ENCODE results near the gene PLBD1.
A peak's percentile ranks its signal among the peaks of the same experiment; 100 is the strongest.

PLBD1 gene

GRCh38 chr12:14588571-14588970, 20.9 kb upstream of the PLBD1 start:
- TF ChIP-seq, protein P1, sequence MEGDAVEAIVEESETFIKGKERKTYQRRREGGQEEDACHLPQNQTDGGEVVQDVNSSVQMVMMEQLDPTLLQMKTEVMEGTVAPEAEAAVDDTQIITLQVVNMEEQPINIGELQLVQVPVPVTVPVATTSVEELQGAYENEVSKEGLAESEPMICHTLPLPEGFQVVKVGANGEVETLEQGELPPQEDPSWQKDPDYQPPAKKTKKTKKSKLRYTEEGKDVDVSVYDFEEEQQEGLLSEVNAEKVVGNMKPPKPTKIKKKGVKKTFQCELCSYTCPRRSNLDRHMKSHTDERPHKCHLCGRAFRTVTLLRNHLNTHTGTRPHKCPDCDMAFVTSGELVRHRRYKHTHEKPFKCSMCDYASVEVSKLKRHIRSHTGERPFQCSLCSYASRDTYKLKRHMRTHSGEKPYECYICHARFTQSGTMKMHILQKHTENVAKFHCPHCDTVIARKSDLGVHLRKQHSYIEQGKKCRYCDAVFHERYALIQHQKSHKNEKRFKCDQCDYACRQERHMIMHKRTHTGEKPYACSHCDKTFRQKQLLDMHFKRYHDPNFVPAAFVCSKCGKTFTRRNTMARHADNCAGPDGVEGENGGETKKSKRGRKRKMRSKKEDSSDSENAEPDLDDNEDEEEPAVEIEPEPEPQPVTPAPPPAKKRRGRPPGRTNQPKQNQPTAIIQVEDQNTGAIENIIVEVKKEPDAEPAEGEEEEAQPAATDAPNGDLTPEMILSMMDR (IDR thresholded peaks at IDR 0.05; ENCODE audit: insufficient read depth, low read length, poor library complexity, severe bottlenecking) = no peak
- no peak for TF ChIP-seq EZH2phosphoT487 (conservative IDR thresholded peaks at IDR 0.05; ENCODE audit: low read length)
- Histone ChIP-seq H3K79me2 (ENCODE audit: insufficient read depth, low read length) (no peaks in the 10 kb centered on the region), H3K9me3 (ENCODE audit: insufficient read depth, low read length) (no peaks in the 10 kb centered on the region), H3K4me3 (ENCODE audit: insufficient read depth, low read length, poor library complexity, severe bottlenecking) (no peak overlapping the region), H3K4me2 (ENCODE audit: low read depth, low read length, poor library complexity, severe bottlenecking) (no peak overlapping the region), H3K9ac (ENCODE audit: low read length) (no peak overlapping the region), H3K9me2 (replicated peaks; ENCODE audit: insufficient read depth, low read length) (no peaks in the 10 kb centered on the region), H4K20me1 (ENCODE audit: low read depth, low read length) (no peaks in the 10 kb centered on the region), H3K27ac (ENCODE audit: low read depth, low read length) (no peak overlapping the region), H2AFZ (ENCODE audit: low read depth, low read length, severe bottlenecking) (no peak overlapping the region), H3K27me3 (ENCODE audit: low read length) (no peaks in the 10 kb centered on the region), H3K36me3 (ENCODE audit: low read length) (no peaks in the 10 kb centered on the region), H3F3A (ENCODE audit: insufficient read depth) (no peaks in the 10 kb centered on the region)

DNA sequence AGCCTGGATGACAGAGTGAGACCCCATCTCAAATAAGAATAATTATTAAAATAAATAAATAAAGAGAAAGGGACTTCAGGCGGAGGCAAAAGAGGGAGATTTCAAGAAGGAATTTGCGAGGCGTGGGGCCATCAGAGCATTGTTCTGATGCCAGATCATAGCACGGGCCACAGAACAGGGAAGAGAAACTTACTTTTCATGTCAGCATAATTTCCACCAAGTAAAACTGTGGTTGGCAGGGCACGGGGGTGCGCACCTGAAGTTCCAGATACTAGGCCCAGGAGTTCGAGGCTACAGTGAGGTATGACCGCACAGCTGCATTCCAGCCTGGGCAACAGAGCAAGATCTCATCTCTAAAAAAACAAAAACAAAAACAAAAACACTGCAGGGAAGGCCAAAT, 11.0 kb upstream of the PLBD1 start:
- no peak overlapping the region for H3K9ac ChIP-seq (ENCODE audit: low read length)
- H3K79me2 ChIP-seq (ENCODE audit: insufficient read depth, low read length) = no peaks in the 10 kb centered on the region
- peak overlapping the region; percentile 69; the same call in 1 of the 2 replicates for H3K27ac ChIP-seq (ENCODE audit: low read depth, low read length)
- no peak overlapping the region for H3K4me2 ChIP-seq (ENCODE audit: low read depth, low read length, poor library complexity, severe bottlenecking)
- H2AFZ ChIP-seq (ENCODE audit: low read depth, low read length, severe bottlenecking) = no peak overlapping the region
- no peaks in the 10 kb centered on the region for H3K36me3 ChIP-seq (ENCODE audit: low read length)
- no peaks in the 10 kb centered on the region for H3K9me3 ChIP-seq (ENCODE audit: insufficient read depth, low read length)
- peaks cover 13% of the 10 kb centered on the region for H3F3A ChIP-seq (ENCODE audit: insufficient read depth)
- H3K9me2 ChIP-seq (replicated peaks; ENCODE audit: insufficient read depth, low read length) = no peaks in the 10 kb centered on the region
- H3K27me3 ChIP-seq (ENCODE audit: low read length) = no peaks in the 10 kb centered on the region
- TF ChIP-seq, protein P1 (IDR thresholded peaks at IDR 0.05; ENCODE audit: insufficient read depth, low read length, poor library complexity, severe bottlenecking) = no peak
- TF ChIP-seq EZH2phosphoT487 (conservative IDR thresholded peaks at IDR 0.05; ENCODE audit: low read length) = no peak
- H4K20me1 ChIP-seq (ENCODE audit: low read depth, low read length) = no peaks in the 10 kb centered on the region
- H3K4me3 ChIP-seq (ENCODE audit: insufficient read depth, low read length, poor library complexity, severe bottlenecking) = no peak overlapping the region

DNA sequence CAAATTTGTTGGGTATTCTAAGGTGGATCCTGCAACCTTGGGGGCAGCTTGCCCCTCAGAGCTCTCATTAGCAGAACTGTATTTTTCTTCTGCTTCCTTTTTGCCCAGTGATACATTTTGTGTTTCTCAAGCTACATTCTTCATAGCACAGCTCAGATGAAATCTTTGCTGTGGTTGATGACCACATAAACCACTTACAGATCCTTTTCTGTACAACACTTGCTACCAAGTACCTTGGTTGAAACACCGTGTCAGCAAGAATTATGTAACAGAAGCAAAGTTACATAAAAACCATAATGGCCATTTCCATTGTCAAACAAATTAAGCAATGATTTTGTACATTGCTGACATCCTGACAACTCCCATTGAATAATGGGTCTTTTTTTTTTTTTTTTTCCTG, 9.7 kb upstream of the PLBD1 start:
- Histone ChIP-seq H3F3A (ENCODE audit: insufficient read depth) (peaks cover 13% of the 10 kb centered on the region), H3K36me3 (ENCODE audit: low read length) (no peaks in the 10 kb centered on the region), H3K27ac (ENCODE audit: low read depth, low read length) (peak overlapping the region; percentile 91), H3K9ac (ENCODE audit: low read length) (no peak overlapping the region; the same call in 1 of the 2 replicates), H2AFZ (ENCODE audit: low read depth, low read length, severe bottlenecking) (no peak overlapping the region), H4K20me1 (ENCODE audit: low read depth, low read length) (no peaks in the 10 kb centered on the region), H3K9me3 (ENCODE audit: insufficient read depth, low read length) (no peaks in the 10 kb centered on the region), H3K79me2 (ENCODE audit: insufficient read depth, low read length) (no peaks in the 10 kb centered on the region), H3K4me3 (ENCODE audit: insufficient read depth, low read length, poor library complexity, severe bottlenecking) (no peak overlapping the region), H3K27me3 (ENCODE audit: low read length) (no peaks in the 10 kb centered on the region), H3K4me2 (ENCODE audit: low read depth, low read length, poor library complexity, severe bottlenecking) (peak overlapping the region; percentile 47), H3K9me2 (replicated peaks; ENCODE audit: insufficient read depth, low read length) (no peaks in the 10 kb centered on the region)
- TF ChIP-seq, protein P1 (IDR thresholded peaks at IDR 0.05; ENCODE audit: insufficient read depth, low read length, poor library complexity, severe bottlenecking) = no peak
- no peak for TF ChIP-seq EZH2phosphoT487 (conservative IDR thresholded peaks at IDR 0.05; ENCODE audit: low read length)

Measured in SU-DHL-6 (cell line).